Measurements from ENCODE around the gene MACROH2A1. TPM values are rescaled to one million over a fixed set of nuclear protein-coding genes. Genes with fewer than 3 reads are reported as not detected.
A peak's percentile ranks its signal among the peaks of the same experiment; 100 is the strongest.

The MACROH2A1 gene
- total and polyA plus RNA-seq, 2 experiments from 2014 or later: 64.9 to 81.6 TPM

DNA sequence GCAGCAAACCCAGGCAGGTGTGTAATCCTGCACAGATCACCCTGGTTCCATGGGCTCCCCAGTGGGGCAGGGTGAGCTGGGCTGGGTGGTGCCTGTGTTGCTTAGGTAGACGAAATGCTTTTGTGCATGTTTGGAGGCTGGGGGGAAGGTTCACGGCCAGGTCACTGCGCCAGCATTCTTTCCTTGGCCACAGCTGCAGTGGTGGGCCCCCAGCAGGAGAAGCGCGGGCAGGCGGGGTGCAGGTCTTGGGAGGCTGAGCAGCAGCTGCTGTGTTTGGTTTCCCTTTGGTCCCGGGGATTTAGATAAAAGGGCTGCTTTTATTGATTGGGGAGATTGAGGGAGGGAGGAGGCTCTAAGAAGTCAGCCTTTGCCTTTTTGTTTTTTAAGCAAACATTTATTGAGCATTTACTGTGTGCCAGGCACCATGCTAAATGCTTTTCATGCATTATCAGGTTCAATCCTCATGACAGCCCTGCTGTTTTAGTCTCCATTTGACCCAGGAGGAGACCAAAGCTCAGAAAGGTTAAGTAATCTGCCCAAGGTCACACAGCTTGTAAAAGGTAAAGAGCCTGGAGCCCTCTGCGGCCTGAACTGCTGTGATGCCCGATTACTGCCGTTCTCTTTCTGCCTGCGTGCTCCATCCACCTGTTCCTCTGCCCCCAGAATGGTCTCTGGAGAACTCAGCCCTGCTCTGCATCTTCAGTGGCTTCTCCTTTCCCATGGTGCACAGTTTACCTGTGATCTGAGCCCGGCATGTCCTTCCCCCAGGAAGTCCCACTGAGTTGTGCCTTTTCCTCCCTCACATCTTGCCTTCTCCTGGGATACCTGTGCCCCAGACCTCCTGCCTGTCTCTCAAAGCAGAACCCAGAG, 94.4 kb downstream of the MACROH2A1 start (continued):
- TF ChIP-seq NANOG (IDR thresholded peaks at IDR 0.05; ENCODE audit: borderline replicate concordance) (no peak), EZH2phosphoT487 (IDR thresholded peaks at IDR 0.05; ENCODE audit: unreplicated experiment) (no peak), EZH2 (IDR thresholded peaks at IDR 0.05; ENCODE audit: low read depth, unreplicated experiment) (no peak), JUNB (IDR thresholded peaks at IDR 0.05; ENCODE audit: unreplicated experiment) (no peak), ZNF331 (CRISPR knock-in tag; IDR thresholded peaks at IDR 0.05; ENCODE audit: low read depth) (no peak)
- TF ChIP-seq, protein P1, sequence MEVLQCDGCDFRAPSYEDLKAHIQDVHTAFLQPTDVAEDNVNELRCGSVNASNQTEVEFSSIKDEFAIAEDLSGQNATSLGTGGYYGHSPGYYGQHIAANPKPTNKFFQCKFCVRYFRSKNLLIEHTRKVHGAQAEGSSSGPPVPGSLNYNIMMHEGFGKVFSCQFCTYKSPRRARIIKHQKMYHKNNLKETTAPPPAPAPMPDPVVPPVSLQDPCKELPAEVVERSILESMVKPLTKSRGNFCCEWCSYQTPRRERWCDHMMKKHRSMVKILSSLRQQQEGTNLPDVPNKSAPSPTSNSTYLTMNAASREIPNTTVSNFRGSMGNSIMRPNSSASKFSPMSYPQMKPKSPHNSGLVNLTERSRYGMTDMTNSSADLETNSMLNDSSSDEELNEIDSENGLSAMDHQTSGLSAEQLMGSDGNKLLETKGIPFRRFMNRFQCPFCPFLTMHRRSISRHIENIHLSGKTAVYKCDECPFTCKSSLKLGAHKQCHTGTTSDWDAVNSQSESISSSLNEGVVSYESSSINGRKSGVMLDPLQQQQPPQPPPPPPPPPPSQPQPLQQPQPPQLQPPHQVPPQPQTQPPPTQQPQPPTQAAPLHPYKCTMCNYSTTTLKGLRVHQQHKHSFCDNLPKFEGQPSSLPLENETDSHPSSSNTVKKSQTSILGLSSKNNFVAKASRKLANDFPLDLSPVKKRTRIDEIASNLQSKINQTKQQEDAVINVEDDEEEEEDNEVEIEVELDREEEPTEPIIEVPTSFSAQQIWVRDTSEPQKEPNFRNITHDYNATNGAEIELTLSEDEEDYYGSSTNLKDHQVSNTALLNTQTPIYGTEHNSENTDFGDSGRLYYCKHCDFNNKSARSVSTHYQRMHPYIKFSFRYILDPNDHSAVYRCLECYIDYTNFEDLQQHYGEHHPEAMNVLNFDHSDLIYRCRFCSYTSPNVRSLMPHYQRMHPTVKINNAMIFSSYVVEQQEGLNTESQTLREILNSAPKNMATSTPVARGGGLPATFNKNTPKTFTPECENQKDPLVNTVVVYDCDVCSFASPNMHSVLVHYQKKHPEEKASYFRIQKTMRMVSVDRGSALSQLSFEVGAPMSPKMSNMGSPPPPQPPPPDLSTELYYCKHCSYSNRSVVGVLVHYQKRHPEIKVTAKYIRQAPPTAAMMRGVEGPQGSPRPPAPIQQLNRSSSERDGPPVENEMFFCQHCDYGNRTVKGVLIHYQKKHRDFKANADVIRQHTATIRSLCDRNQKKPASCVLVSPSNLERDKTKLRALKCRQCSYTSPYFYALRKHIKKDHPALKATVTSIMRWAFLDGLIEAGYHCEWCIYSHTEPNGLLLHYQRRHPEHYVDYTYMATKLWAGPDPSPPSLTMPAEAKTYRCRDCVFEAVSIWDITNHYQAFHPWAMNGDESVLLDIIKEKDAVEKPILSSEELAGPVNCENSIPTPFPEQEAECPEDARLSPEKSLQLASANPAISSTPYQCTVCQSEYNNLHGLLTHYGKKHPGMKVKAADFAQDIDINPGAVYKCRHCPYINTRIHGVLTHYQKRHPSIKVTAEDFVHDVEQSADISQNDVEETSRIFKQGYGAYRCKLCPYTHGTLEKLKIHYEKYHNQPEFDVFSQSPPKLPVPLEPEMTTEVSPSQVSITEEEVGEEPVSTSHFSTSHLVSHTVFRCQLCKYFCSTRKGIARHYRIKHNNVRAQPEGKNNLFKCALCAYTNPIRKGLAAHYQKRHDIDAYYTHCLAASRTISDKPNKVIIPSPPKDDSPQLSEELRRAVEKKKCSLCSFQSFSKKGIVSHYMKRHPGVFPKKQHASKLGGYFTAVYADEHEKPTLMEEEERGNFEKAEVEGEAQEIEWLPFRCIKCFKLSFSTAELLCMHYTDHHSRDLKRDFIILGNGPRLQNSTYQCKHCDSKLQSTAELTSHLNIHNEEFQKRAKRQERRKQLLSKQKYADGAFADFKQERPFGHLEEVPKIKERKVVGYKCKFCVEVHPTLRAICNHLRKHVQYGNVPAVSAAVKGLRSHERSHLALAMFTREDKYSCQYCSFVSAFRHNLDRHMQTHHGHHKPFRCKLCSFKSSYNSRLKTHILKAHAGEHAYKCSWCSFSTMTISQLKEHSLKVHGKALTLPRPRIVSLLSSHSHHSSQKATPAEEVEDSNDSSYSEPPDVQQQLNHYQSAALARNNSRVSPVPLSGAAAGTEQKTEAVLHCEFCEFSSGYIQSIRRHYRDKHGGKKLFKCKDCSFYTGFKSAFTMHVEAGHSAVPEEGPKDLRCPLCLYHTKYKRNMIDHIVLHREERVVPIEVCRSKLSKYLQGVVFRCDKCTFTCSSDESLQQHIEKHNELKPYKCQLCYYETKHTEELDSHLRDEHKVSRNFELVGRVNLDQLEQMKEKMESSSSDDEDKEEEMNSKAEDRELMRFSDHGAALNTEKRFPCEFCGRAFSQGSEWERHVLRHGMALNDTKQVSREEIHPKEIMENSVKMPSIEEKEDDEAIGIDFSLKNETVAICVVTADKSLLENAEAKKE (CRISPR knock-in tag; IDR thresholded peaks at IDR 0.05): no peak

DNA sequence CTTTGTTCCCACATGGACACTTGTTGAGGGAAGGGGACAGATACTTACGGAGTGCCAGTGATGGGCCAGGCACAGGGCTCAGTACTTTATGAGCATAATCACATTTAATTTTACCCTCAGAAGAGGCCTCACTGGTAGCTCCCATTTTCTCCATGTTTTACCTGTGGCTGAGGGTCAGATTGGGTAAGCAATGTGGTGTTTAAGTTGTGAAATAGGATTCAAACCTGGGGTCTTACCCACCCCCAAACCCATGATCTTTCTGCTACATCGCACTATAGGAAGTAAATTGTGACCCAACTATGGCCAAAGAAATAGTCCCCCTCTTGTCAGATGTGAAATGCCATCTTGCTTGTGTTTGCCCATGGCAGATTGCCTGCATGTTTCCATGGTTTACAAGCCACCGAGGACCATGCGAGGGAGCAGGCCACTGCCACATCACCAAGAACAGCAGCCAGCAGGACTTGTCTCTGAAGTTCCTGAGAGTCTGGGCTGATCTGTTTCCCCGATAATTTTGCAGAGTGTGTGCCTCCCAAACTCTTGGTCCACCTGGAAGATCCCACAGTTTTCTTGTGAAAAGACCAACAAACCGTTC, 95.4 kb downstream of the MACROH2A1 start:
- Histone ChIP-seq H2AFZ (0 out of 2 replicates have a peak overlapping the region, but pooled peaks have one; percentile 43), H3K9me2 (ENCODE audit: insufficient read depth) (no peaks in the 10 kb centered on the region; the same call in 1 of the 2 replicates), H3F3A (replicated peaks; ENCODE audit: low read depth) (no peaks in the 10 kb centered on the region), H3K27me3 (ENCODE audit: insufficient read depth) (no peaks in the 10 kb centered on the region), H4K20me1 (replicated peaks; ENCODE audit: insufficient read depth) (no peaks in the 10 kb centered on the region), H3K4me1 (ENCODE audit: insufficient read depth) (no peaks in the 10 kb centered on the region; the same call in 1 of the 2 replicates), H3K4me2 (no peak overlapping the region), H3K79me2 (replicated peaks; ENCODE audit: insufficient read depth) (no peaks in the 10 kb centered on the region), H3K4me3 (no peak overlapping the region), H3K36me3 (ENCODE audit: insufficient read depth) (no peaks in the 10 kb centered on the region), H3K27ac (ENCODE audit: low read depth) (no peak overlapping the region)
- TF ChIP-seq ZNF331 (CRISPR knock-in tag; IDR thresholded peaks at IDR 0.05; ENCODE audit: low read depth): no peak
- TF ChIP-seq ZNF114 (CRISPR knock-in tag; IDR thresholded peaks at IDR 0.05): no peak
- TF ChIP-seq JUNB (IDR thresholded peaks at IDR 0.05; ENCODE audit: unreplicated experiment): no peak
- no peak for TF ChIP-seq POLR2AphosphoS5 (IDR thresholded peaks at IDR 0.05; ENCODE audit: low read depth)
- TF ChIP-seq, protein P2, sequence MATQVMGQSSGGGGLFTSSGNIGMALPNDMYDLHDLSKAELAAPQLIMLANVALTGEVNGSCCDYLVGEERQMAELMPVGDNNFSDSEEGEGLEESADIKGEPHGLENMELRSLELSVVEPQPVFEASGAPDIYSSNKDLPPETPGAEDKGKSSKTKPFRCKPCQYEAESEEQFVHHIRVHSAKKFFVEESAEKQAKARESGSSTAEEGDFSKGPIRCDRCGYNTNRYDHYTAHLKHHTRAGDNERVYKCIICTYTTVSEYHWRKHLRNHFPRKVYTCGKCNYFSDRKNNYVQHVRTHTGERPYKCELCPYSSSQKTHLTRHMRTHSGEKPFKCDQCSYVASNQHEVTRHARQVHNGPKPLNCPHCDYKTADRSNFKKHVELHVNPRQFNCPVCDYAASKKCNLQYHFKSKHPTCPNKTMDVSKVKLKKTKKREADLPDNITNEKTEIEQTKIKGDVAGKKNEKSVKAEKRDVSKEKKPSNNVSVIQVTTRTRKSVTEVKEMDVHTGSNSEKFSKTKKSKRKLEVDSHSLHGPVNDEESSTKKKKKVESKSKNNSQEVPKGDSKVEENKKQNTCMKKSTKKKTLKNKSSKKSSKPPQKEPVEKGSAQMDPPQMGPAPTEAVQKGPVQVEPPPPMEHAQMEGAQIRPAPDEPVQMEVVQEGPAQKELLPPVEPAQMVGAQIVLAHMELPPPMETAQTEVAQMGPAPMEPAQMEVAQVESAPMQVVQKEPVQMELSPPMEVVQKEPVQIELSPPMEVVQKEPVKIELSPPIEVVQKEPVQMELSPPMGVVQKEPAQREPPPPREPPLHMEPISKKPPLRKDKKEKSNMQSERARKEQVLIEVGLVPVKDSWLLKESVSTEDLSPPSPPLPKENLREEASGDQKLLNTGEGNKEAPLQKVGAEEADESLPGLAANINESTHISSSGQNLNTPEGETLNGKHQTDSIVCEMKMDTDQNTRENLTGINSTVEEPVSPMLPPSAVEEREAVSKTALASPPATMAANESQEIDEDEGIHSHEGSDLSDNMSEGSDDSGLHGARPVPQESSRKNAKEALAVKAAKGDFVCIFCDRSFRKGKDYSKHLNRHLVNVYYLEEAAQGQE (IDR thresholded peaks at IDR 0.05; ENCODE audit: unreplicated experiment): no peak
- TF ChIP-seq EZH2phosphoT487 (IDR thresholded peaks at IDR 0.05; ENCODE audit: unreplicated experiment): no peak
- no peak for TF ChIP-seq EZH2 (IDR thresholded peaks at IDR 0.05; ENCODE audit: low read depth, unreplicated experiment)
- no peak for TF ChIP-seq CREB1 (CRISPR knock-in tag; IDR thresholded peaks at IDR 0.05; ENCODE audit: low read depth)
- H3K27me3 Mint-ChIP-seq (ENCODE audit: insufficient read depth, low read depth, poor library complexity): peaks cover 7% of the 10 kb centered on the region
- no peak overlapping the region for H3K27ac Mint-ChIP-seq
- peaks cover 7% of the 10 kb centered on the region for H3K4me1 Mint-ChIP-seq
- no peaks in the 10 kb centered on the region for H3K9me3 Mint-ChIP-seq
- ATAC-seq: no peak
- peak; percentile 17 for DNase-seq (ENCODE audit: low spot score)
- no peak overlapping the region for H3K4me3 Mint-ChIP-seq
- no peaks in the 10 kb centered on the region for H3K36me3 Mint-ChIP-seq (ENCODE audit: low read depth)

All from GM23338 (cell line).